HCT116 (cell line): ENCODE data around the gene MRFAP1L1. TPM values are rescaled to one million over a fixed set of nuclear protein-coding genes. Genes with fewer than 3 reads are reported as not detected.

Experiments
- ATAC-seq: fragments of 200-7000 bp; cut with Tn5 transposase; 2 replicates; pipeline ENCODE4 v1.9.1; 2020; ENCODE audit warnings: mild to moderate bottlenecking, moderate library complexity
- BruUV-seq: library from RNA; stranded (reverse); fragments of 400-500 nt; replicated peaks from 2 replicates; lab custom pipeline; 2021; lab: Mats Ljungman, UMichigan
- CTCF ChIA-PET: fragments of 300-600 bp; sonication (Branson Sonifier 250); formaldehyde crosslinking; loops from one replicate; lab custom pipeline; 2021; ENCODE audit warnings: antibody characterized with exemption; lab: Charles Lee
- POLR2A ChIA-PET: fragments of 300-600, 350-600 bp; sonication (Branson Sonifier 250); formaldehyde crosslinking; loops from one replicate; lab custom pipeline; 2021; ENCODE audit warnings: antibody characterized with exemption; lab: Charles Lee
- RAD21 ChIA-PET, 2 experiments: fragments of 300-600 bp; sonication (Branson Sonifier 250); formaldehyde crosslinking; loops; one replicate each; lab custom pipeline; 2023; ENCODE audit warnings: low total read pairs in 2 of 2; ENCODE audit not compliant: uncharacterized antibody in 2 of 2, unreplicated experiment in 2 of 2, low non-redundant PET in 1 of 2; lab: Charles Lee
- DNase-seq: peaks from one replicate; pipeline ENCODE4 v3.0.0-alpha.2; 2010; ENCODE audit warnings: low read depth, low spot score
- H2AFZ ChIP-seq: fragments of 200-600 bp; shearing (Covaris generic), sonication (generic); 2 replicates; pipeline ENCODE4 v1.6.1; 2017; ENCODE audit warnings: low read depth, mixed run types, mixed read lengths, antibody characterized with exemption, low read length; ENCODE audit not compliant: poor library complexity, severe bottlenecking
- H3K27ac ChIP-seq: 2 replicates; pipeline ENCODE4 v1.5.1; 2012; ENCODE audit warnings: low read depth, low read length
- H3K27me3 ChIP-seq: fragments of 200-600 bp; sonication (generic); 2 replicates; pipeline ENCODE4 v1.6.1; 2016; ENCODE audit warnings: mixed run types, low read length, mixed read lengths; ENCODE audit not compliant: insufficient read depth
- H3K36me3 ChIP-seq, 2 experiments: fragments of 200-500 bp in 1 of 2; fragments of 200-600 bp in 1 of 2; sonication (Bioruptor generic) in 1 of 2; sonication (generic) in 1 of 2; 2 replicates each; pipeline versions ENCODE4 v1.5.1 to v1.6.1; 2014 to 2016; ENCODE audit warnings: low read length in 2 of 2, inconsistent platforms in 1 of 2, mixed read lengths in 1 of 2, mixed run types in 1 of 2; ENCODE audit not compliant: insufficient read depth in 2 of 2, control insufficient read depth in 1 of 2
- H3K4me1 ChIP-seq, 2 experiments: fragments of 200-600 bp in 1 of 2; sonication (generic) in 1 of 2; 2 replicates each; pipeline versions ENCODE4 v1.5.1 to v1.6.1; 2012 to 2017; ENCODE audit warnings: low read length in 2 of 2, inconsistent platforms in 1 of 2, mild to moderate bottlenecking in 1 of 2, mixed read lengths in 1 of 2, mixed run types in 1 of 2, moderate library complexity in 1 of 2; ENCODE audit not compliant: insufficient read depth in 2 of 2, control insufficient read depth in 1 of 2
- H3K4me2 ChIP-seq: fragments of 200-600 bp; sonication (generic); 2 replicates; pipeline ENCODE4 v1.6.1; 2017; ENCODE audit warnings: mixed run types, low read length, mixed read lengths
- H3K4me3 ChIP-seq, 2 experiments: fragments of 200-600 bp in 1 of 2; sonication (generic) in 1 of 2; replicated peaks in 1 of 2; 2 replicates each; pipeline ENCODE4 v1.5.1; 2011 to 2016; ENCODE audit warnings: low read length in 2 of 2, control low read depth in 1 of 2, low read depth in 1 of 2, mild to moderate bottlenecking in 1 of 2, mixed read lengths in 1 of 2, mixed run types in 1 of 2
- H3K79me2 ChIP-seq: fragments of 200-600 bp; sonication (generic); 2 replicates; pipeline ENCODE4 v1.6.1; 2017; ENCODE audit warnings: mild to moderate bottlenecking, mixed run types, low read length, moderate library complexity, mixed read lengths; ENCODE audit not compliant: insufficient read depth
- H3K9ac ChIP-seq: fragments of 200-600 bp; sonication (generic); 2 replicates; pipeline ENCODE4 v1.6.1; 2016; ENCODE audit warnings: low read length, mixed read lengths
- H3K9me2 ChIP-seq: fragments of 200-600 bp; sonication (generic), shearing (Covaris generic); 2 replicates; pipeline ENCODE4 v1.6.1; 2017; ENCODE audit warnings: mixed run types, mild to moderate bottlenecking, moderate library complexity; ENCODE audit not compliant: insufficient read depth
- H3K9me3 ChIP-seq, 2 experiments: fragments of 200-500 bp in 1 of 2; fragments of 200-600 bp in 1 of 2; sonication (Bioruptor generic) in 1 of 2; sonication (generic) in 1 of 2; 2 replicates each; pipeline ENCODE4 v1.6.1; 2014 to 2017; ENCODE audit warnings: low read length in 2 of 2, mixed read lengths in 2 of 2, inconsistent platforms in 1 of 2, low read depth in 1 of 2, mild to moderate bottlenecking in 1 of 2, mixed run types in 1 of 2, moderate library complexity in 1 of 2; ENCODE audit not compliant: control insufficient read depth in 1 of 2, insufficient read depth in 1 of 2
- H4K20me1 ChIP-seq: fragments of 200-600 bp; sonication (generic), shearing (Covaris generic); 2 replicates; pipeline ENCODE4 v1.6.1; 2017; ENCODE audit warnings: mixed run types, mild to moderate bottlenecking, moderate library complexity; ENCODE audit not compliant: insufficient read depth
- EGR1 ChIP-seq: IDR thresholded peaks from 2 replicates; pipeline ENCODE4 v1.6.1; 2012; ENCODE audit warnings: low read depth
- POLR2AphosphoS5 ChIP-seq: IDR thresholded peaks from 2 replicates; pipeline ENCODE4 v1.6.1; 2011; ENCODE audit warnings: mild to moderate bottlenecking, low read depth, low read length, moderate library complexity
- SIN3A ChIP-seq: IDR thresholded peaks from 2 replicates; pipeline ENCODE4 v1.6.1; 2012; ENCODE audit warnings: low read depth
- SP1 ChIP-seq: IDR thresholded peaks from 2 replicates; pipeline ENCODE4 v1.6.1; 2012; ENCODE audit warnings: low read depth
- YY1 ChIP-seq: IDR thresholded peaks from 2 replicates; pipeline ENCODE4 v1.6.1; 2011; ENCODE audit warnings: low read length, low read depth, moderate library complexity, mild to moderate bottlenecking; ENCODE audit not compliant: insufficient replicate concordance; ENCODE audit errors: extremely low read depth
- ZNF274 ChIP-seq: fragments of 200-500 bp; sonication (Bioruptor generic); IDR thresholded peaks from 2 replicates; pipeline ENCODE4 v1.6.1; 2014; ENCODE audit warnings: mild to moderate bottlenecking, low read depth, low read length, inconsistent platforms
- intact Hi-C: fragments of 100-400 bp; cut with micrococcal nuclease; formaldehyde crosslinking; loops from 2 replicates; pipeline ENCODE4 v1.10.0; 2022
- total RNA-seq: library from RNA; stranded (reverse); gene quantifications from one replicate; pipeline ENCODE4 v1.2.1, GENCODE V29; 2021; ENCODE audit not compliant: unreplicated experiment
- TF ChIP-seq, protein P1 (sequence below): IDR thresholded peaks from 2 replicates; pipeline ENCODE4 v1.6.1; 2011; ENCODE audit warnings: mild to moderate bottlenecking, low read length, moderate library complexity; ENCODE audit not compliant: insufficient replicate concordance; ENCODE audit errors: extremely low read depth

MRFAP1L1 gene
- total RNA-seq, 1 experiment from 2014 or later = 43.0 TPM

- no peak overlapping the region for H3K27ac ChIP-seq
- no TSS peak for BruUV-seq
- POLR2A ChIA-PET = no interaction called here
Measured at GRCh38 chr4:6703786-6704185, 5.9 kb downstream of the MRFAP1L1 start.

GRCh38 chr4:6702761-6703160 lies 6.9 kb downstream of the MRFAP1L1 start:
- H3K9me3 ChIP-seq = no peaks in the 10 kb centered on the region
- no peak overlapping the region for H3K27ac ChIP-seq
- no peak overlapping the region for H3K4me3 ChIP-seq
- peaks cover 30% of the 10 kb centered on the region for H3K79me2 ChIP-seq
- DNase-seq (no peak), ATAC-seq (no peak)
- RAD21 ChIA-PET = no interaction called here
- CTCF ChIA-PET = no interaction called here
- no peak overlapping the region for H3K4me2 ChIP-seq
- H3K36me3 ChIP-seq = peaks cover 3 to 9% of the 10 kb centered on the region in 2 experiments; a peak in 3 of 4 replicates
- H2AFZ ChIP-seq = no peak overlapping the region
- H4K20me1 ChIP-seq = no peaks in the 10 kb centered on the region
- TF ChIP-seq, protein P1, sequence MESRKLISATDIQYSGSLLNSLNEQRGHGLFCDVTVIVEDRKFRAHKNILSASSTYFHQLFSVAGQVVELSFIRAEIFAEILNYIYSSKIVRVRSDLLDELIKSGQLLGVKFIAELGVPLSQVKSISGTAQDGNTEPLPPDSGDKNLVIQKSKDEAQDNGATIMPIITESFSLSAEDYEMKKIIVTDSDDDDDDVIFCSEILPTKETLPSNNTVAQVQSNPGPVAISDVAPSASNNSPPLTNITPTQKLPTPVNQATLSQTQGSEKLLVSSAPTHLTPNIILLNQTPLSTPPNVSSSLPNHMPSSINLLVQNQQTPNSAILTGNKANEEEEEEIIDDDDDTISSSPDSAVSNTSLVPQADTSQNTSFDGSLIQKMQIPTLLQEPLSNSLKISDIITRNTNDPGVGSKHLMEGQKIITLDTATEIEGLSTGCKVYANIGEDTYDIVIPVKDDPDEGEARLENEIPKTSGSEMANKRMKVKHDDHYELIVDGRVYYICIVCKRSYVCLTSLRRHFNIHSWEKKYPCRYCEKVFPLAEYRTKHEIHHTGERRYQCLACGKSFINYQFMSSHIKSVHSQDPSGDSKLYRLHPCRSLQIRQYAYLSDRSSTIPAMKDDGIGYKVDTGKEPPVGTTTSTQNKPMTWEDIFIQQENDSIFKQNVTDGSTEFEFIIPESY = no peak
- TF ChIP-seq ZNF274 (no peak), SP1 (no peak), SIN3A (no peak), EGR1 (no peak), YY1 (no peak)
- POLR2A ChIA-PET = no interaction called here
- BruUV-seq = no TSS peak
- H3K9ac ChIP-seq = no peak overlapping the region
- no peaks in the 10 kb centered on the region for H3K9me2 ChIP-seq
- intact Hi-C loops = no loop called here
- H3K27me3 ChIP-seq = no peaks in the 10 kb centered on the region
- H3K4me1 ChIP-seq = peaks cover 0 to 7% of the 10 kb centered on the region in 2 experiments; a peak in 2 of 4 replicates

More at GRCh38 chr4:6703786-6704185, 5.9 kb downstream of the MRFAP1L1 start:
- no peaks in the 10 kb centered on the region for H3K9me3 ChIP-seq
- DNase-seq (no peak), ATAC-seq (no peak)
- no peak overlapping the region for H3K4me2 ChIP-seq
- no peaks in the 10 kb centered on the region for H3K9me2 ChIP-seq
- H4K20me1 ChIP-seq = no peaks in the 10 kb centered on the region
- no peak overlapping the region for H2AFZ ChIP-seq
- H3K9ac ChIP-seq = no peak overlapping the region
- no peak for TF ChIP-seq POLR2AphosphoS5
- TF ChIP-seq, protein P1 = no peak
- peaks cover 8 to 17% of the 10 kb centered on the region in 2 experiments for H3K4me1 ChIP-seq
- H3K36me3 ChIP-seq = peaks cover 3 to 14% of the 10 kb centered on the region in 2 experiments; a peak in 3 of 4 replicates
- CTCF ChIA-PET = no interaction called here
- intact Hi-C loops = no loop called here
- H3K27me3 ChIP-seq = no peaks in the 10 kb centered on the region
- no peak overlapping the region for H3K4me3 ChIP-seq
- RAD21 ChIA-PET = no interaction called here
- H3K79me2 ChIP-seq = peaks cover 40% of the 10 kb centered on the region
